Breast epithelium (tissue), 3 donors: ENCODE measurements around the gene C4BPA.

ENCODE experiments used
- CTCF ChIP-seq, 3 donors: fragments of 450-650 bp; IDR thresholded peaks; one replicate each; pipeline ENCODE4 v1.5.1; 2016 to 2017; ENCODE audit warnings: antibody characterized with exemption in 3 of 3, mild to moderate bottlenecking in 3 of 3, moderate library complexity in 3 of 3
- POLR2A ChIP-seq: fragments of 450-650 bp; IDR thresholded peaks from one replicate; pipeline ENCODE4 v1.6.1; 2016; ENCODE audit warnings: antibody characterized with exemption, mild to moderate bottlenecking, moderate library complexity

- TF ChIP-seq CTCF (IDR thresholded peaks at IDR 0.05), result no peak
- TF ChIP-seq POLR2A, result no peak
These were observed 32.6 kb upstream of the C4BPA start for GRCh38 chr1:207071426-207071825.
